GM18951 (cell line): ENCODE results near the gene COL9A3.
"Not testable (repeated sequence)": the region's sequence is repeated elsewhere in the genome, so short reads cannot be mapped to it uniquely, and the experiment has no call there.

Source experiments
- POLR2A ChIP-seq: IDR thresholded peaks from 4 replicates; pipeline ENCODE4 v1.6.1; 2011; ENCODE audit warnings: mild to moderate bottlenecking; ENCODE audit not compliant: insufficient read length, insufficient read depth; ENCODE audit errors: extremely low read depth
- in situ Hi-C: fragments of 300-500 bp; cut with MboI; formaldehyde crosslinking; loops from one replicate; pipeline ENCODE4 v1.12.0; 2022; ENCODE audit warnings: low sequenced_read_pairs, mixed read lengths, inconsistent platforms; ENCODE audit not compliant: unreplicated experiment

The COL9A3 gene

GRCh38 chr20:62852196-62852595, 35.3 kb downstream of the COL9A3 start:
- in situ Hi-C loops: no loop called here
- no peak for TF ChIP-seq POLR2A

DNA sequence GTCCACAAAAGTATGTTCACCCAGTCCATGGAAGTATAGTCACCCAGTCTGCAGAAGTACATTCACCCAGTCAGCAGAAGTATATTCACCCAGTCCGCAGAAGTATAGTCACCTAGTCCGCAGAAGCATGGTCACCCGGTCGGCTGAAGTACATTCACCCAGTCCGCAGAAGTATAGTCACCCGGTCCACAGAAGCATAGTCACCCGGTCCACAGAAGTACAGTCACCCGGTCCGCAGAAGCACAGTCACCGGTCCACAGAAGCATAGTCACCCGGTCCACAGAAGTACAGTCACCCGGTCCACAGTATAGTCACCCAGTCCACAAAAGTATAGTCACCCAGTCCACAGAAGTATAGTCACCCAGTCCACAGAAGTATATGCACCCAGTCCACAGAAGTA, 36.0 kb downstream of the COL9A3 start:
- in situ Hi-C loops: no loop called here
- no peak for TF ChIP-seq POLR2A

GRCh38 chr20:62853304-62853703, 36.5 kb downstream of the COL9A3 start:
- in situ Hi-C loops: not testable (repeated sequence)

DNA sequence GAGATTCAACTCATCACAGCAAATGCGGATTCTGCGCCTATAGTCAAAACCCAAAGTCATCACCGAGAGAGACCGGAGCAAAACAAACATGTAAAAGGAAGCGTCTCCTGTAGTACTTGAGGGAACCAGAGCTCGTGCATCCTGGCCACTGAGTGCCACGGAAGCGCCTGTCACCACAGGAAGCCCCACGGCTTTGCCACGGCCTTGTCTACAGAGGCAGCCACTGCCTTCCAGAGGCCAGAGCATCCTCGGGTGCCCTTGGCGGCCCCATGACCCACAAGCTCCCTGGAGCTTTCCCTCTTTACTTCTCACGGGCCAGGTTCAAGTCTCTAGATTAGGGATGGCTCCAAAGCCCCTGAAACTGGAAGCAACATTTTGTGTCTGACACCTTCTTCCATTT, 37.3 kb downstream of the COL9A3 start:
- in situ Hi-C loops: no loop called here
- no peak for TF ChIP-seq POLR2A

DNA sequence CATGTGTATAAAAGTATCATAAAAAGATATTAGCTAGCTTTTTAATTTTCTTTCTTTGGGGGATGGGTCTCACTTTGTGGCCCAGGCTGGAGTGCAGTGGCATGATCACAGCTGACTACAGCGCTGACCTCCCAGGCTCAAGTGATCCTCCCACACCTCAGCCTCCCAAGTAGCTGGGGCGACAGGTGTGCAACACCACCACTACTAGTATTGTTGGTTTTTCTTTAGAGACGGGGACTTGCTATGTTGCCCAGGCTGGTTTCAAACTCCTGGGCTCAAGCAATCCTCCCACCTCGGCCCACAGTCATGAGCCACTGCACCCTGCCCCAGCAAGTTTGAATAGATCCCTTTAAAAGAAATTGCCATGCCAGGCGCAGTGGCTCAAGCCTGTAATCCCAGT, 38.3 kb downstream of the COL9A3 start:
- in situ Hi-C loops: no loop called here

DNA sequence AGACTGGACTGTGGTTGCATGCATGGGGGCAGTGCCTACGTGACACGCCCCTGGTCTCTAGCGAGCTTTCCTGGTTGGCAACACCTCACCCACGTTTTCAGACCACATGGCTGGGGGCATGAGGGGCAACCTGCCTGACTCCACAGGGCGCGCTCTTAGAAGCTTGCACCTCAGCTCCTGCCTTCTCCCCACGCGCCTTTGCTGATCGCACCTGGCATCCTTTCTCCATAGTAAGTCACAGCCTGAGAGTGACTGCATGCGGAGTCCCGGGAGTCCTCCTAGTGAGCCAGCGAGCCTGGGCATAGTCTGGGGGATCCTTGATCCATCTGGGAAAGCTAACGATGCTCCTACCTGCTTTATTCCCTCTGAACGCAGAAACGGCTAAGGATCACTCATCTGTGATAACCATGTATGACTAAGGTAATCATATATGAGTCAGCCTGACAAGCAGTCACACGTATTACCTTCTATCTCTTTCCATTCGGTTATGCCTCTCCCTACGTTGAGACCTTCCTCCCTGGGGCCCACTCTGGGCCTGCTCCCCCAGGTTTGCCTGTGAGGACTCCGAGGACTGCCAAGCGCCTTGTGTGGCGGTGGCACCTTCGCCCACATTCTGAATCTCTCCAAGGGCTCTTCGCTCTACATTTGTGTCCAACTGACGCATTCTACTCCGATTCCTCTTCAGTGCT, 40.2 kb downstream of the COL9A3 start:
- in situ Hi-C loops: no loop called here
- no peak for TF ChIP-seq POLR2A

More for the DNA sequence above, 38.3 kb downstream of the COL9A3 start:
- no peak for TF ChIP-seq POLR2A

DNA sequence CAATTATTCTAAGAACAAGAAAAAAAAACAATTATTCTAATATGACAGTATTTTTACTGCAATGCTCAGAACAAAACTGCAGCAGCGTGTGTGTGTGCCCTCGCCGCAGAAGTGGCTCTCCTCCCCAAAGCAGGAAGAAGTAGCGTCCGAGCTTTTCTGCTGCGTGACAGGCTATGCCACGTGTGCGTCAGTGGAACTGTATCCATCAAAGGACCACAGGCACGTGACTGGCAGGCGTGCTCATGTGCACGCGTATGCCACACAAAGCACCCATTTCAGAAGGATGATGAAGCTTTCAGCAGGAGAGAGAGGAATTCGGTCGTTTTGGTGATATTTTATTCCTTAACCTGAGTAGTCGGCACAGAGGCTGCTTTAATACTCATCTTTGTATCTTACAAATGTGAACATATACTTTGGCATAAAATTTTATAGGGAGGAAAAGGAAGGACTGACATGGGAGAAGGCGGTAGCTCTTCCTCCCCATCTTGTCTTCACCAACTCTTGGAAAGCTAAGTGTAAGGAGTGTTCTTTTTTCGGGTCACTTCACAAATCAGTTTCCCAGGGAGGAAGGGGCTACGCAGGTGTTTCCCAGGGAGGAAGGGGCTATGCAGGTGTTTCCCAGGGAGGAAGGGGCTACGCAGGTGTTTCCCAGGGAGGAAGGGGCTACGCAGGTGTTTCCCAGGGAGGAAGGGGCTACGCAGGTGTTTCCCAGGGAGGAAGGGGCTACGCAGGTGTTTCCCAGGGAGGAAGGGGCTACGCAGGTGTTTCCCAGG, 41.4 kb downstream of the COL9A3 start:
- in situ Hi-C loops: no loop called here
- no peak for TF ChIP-seq POLR2A

DNA sequence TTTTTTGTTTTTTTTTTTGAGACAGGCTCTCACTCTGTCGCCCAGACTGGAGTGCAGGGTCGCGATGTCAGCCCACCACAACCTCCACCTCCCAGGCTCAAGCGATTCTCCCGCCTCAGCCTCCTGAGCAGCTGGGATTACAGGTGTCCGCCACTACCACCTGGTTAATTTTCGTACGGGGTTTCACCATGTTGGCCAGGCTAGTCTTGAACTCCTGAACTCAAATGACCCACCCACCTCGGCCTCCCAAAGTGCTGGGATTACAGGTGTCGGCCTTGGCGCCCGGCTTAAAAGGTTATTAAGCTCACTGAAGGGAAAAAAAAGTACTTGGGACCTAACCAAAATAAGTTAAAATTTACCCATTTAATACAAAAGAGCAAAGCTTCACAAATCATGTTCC, 42.9 kb downstream of the COL9A3 start:
- in situ Hi-C loops: no loop called here
- no peak for TF ChIP-seq POLR2A

- in situ Hi-C loops: no loop called here
- no peak for TF ChIP-seq POLR2A
Observed at GRCh38 chr20:62860391-62860923, 43.6 kb downstream of the COL9A3 start.

- in situ Hi-C loops: no loop called here
- TF ChIP-seq POLR2A: peak; percentile 8
Observed at GRCh38 chr20:62860924-62861691, 44.3 kb downstream of the COL9A3 start.

DNA sequence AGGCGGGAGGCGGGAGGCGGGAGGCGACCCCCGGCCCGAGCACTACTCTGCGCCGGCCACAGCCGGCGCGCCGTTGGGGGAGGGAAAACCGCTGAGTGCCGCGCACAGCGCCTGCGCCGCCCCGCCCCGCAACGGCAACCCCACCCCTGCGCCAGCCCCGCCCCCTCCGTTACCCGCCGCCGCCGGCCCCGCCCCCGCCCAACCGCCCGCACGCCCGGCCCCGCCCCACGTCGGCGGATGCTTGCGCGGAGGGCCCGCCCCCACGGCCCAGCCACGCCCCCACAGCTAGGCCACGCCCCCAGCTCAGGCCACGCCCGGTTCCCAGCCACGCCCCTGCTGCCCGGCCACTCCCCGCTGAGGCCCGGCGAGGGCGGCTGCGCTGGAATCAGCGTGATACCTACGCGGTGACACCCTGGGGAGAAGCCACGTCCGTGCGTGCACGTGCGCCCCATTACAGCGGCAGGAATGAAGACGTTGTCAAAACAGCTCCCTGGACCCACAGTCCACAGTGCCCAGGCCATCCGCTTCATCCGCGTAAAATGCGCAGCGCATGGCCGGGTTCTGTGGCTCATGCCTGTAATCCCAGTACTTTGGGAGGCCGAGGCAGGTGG, 45.0 kb downstream of the COL9A3 start, which contains the start of gene TCFL5:
Gene TCFL5 (minus strand): TSS at position 97 of the 611 bp plus-strand sequence. CDS start 152 bp downstream, outside the sequence.
- peak; percentile 48 for TF ChIP-seq POLR2A
- in situ Hi-C loops: no loop called here

DNA sequence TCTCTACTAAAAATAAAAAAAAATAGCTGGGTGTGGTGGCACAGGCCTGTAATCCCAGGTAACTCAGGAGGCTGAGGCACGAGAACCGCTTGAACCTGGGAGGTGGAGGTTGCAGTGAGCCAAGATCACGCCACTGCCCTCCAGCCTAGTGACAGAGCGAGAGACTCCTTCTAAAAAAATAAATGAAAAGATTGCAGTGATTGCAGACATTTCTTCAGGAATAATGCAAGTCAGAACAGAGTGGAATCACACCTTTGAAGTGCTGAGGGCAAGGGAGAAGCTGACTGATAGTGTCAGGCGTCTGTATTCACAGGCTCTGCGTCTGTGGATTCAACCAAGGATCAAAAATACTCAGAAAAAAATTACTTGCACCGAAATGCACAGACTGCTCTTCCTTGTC, 47.4 kb downstream of the COL9A3 start:
- in situ Hi-C loops: no loop called here
- TF ChIP-seq POLR2A: no peak
